Upper lobe of left lung (tissue), 6 donors: ENCODE results near the gene TFB2M. TPM values are rescaled to one million over a fixed set of nuclear protein-coding genes. Genes with fewer than 3 reads are reported as not detected.
"Not testable (repeated sequence)": the region's sequence is repeated elsewhere in the genome, so short reads cannot be mapped to it uniquely, and the experiment has no call there.

ENCODE experiments used
- ATAC-seq, 2 donors: fragments of 200-7000 bp; cut with Tn5 transposase; one replicate each; pipeline ENCODE4 v1.9.1; 2022; ENCODE audit warnings: mild to moderate bottlenecking in 2 of 2, moderate library complexity in 2 of 2; ENCODE audit not compliant: low FRiP score in 2 of 2
- DNase-seq, 2 donors: peaks; one replicate each; pipeline ENCODE4 v3.0.0-alpha.2; 2019 to 2020
- H3K27ac ChIP-seq, 4 donors: fragments of 200-600 bp; sonication (generic); one replicate each; pipeline ENCODE4 v1.5.1; 2016 to 2019
- H3K27me3 ChIP-seq, 4 donors: fragments of 200-600 bp; sonication (generic); one replicate each; pipeline ENCODE4 v1.5.1; 2017 to 2019
- H3K36me3 ChIP-seq, 4 donors: fragments of 200-600 bp; sonication (generic); one replicate each; pipeline ENCODE4 v1.5.1; 2016 to 2019
- H3K4me1 ChIP-seq, 4 donors: fragments of 200-600 bp; sonication (generic); one replicate each; pipeline ENCODE4 v1.5.1; 2018 to 2019
- H3K4me3 ChIP-seq, 4 donors: fragments of 200-600 bp; sonication (generic); one replicate each; pipeline ENCODE4 v1.5.1; 2017 to 2019; ENCODE audit warnings: mild to moderate bottlenecking in 2 of 4, moderate library complexity in 1 of 4
- H3K9me3 ChIP-seq, 4 donors: fragments of 200-600 bp; sonication (generic); one replicate each; pipeline ENCODE4 v1.5.1; 2018 to 2019
- EP300 ChIP-seq, 4 donors: sonication (generic); formaldehyde crosslinking; IDR thresholded peaks; one replicate each; pipeline ENCODE4 v1.5.1; 2017; ENCODE audit warnings: antibody characterized with exemption in 4 of 4, control low read depth in 2 of 4
- POLR2A ChIP-seq, 4 donors: fragments of 450-650 bp; IDR thresholded peaks; one replicate each; pipeline ENCODE4 v1.5.1; 2016 to 2017; ENCODE audit warnings: antibody characterized with exemption in 4 of 4, mild to moderate bottlenecking in 2 of 4
- POLR2AphosphoS5 ChIP-seq, 2 donors: sonication (generic); formaldehyde crosslinking; IDR thresholded peaks; one replicate each; pipeline ENCODE4 v1.5.1; 2017; ENCODE audit warnings: antibody characterized with exemption in 2 of 2
- WGBS, 2 donors: methylation state at CpG; one replicate each; pipeline ENCODE4 v1.1.5; 2017 to 2018; 5-methylcytosine and 5-hydroxymethylcytosine counted together
- total RNA-seq, 6 donors: library from RNA; depleted of rRNA in 4 of 6; stranded (reverse); fragments of >200 nt in 4 of 6; gene quantifications; one replicate each; pipeline versions ENCODE4 v1.1.0 to v1.2.1, GENCODE V29; 2016 to 2021
- TF ChIP-seq, protein P1 (sequence below), 6 experiments: fragments of 450-650 bp in 4 of 6; fragments of 200-600 bp in 2 of 6; sonication (generic) in 2 of 6; IDR thresholded peaks; one replicate each; pipeline ENCODE4 v1.5.1; 2016 to 2019; ENCODE audit warnings: antibody characterized with exemption in 6 of 6
- donor health status: DM: no; HTN: no; CAD: no; lungs with moderate emphysema.
- donor health status: DM: no; HTN: yes; CAD: no; lungs with severe emphysema.

The TFB2M gene
- total RNA-seq, 6 donors from 2014 or later: 2.0 to 12.0 (median 9.7) TPM

GRCh38 chr1:246607462-246607861 lies 41.4 kb upstream of the TFB2M start:
- no peak overlapping the region for H3K4me3 ChIP-seq
- ATAC-seq: no peak
- H3K4me1 ChIP-seq: peaks cover 17 to 33% (median 22%) of the 10 kb centered on the region in 4 donors
- no peaks in the 10 kb centered on the region for H3K9me3 ChIP-seq
- H3K36me3 ChIP-seq: no peaks in the 10 kb centered on the region
- TF ChIP-seq POLR2A (IDR thresholded peaks at IDR 0.05) (no peak), POLR2AphosphoS5 (IDR thresholded peaks at IDR 0.05) (no peak), EP300 (IDR thresholded peaks at IDR 0.05) (no peak)
- TF ChIP-seq, protein P1, sequence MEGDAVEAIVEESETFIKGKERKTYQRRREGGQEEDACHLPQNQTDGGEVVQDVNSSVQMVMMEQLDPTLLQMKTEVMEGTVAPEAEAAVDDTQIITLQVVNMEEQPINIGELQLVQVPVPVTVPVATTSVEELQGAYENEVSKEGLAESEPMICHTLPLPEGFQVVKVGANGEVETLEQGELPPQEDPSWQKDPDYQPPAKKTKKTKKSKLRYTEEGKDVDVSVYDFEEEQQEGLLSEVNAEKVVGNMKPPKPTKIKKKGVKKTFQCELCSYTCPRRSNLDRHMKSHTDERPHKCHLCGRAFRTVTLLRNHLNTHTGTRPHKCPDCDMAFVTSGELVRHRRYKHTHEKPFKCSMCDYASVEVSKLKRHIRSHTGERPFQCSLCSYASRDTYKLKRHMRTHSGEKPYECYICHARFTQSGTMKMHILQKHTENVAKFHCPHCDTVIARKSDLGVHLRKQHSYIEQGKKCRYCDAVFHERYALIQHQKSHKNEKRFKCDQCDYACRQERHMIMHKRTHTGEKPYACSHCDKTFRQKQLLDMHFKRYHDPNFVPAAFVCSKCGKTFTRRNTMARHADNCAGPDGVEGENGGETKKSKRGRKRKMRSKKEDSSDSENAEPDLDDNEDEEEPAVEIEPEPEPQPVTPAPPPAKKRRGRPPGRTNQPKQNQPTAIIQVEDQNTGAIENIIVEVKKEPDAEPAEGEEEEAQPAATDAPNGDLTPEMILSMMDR (IDR thresholded peaks at IDR 0.05): no peak
- no peaks in the 10 kb centered on the region for H3K27me3 ChIP-seq
- H3K27ac ChIP-seq: peak overlapping the region in 1 of 4 donors; percentile 74
- whole genome bisulfite sequencing, 2 donors: 90 to 97% methylated on average over 19 of the region's 19 CpGs
- peak in 1 of 2 donors; percentile 10 for DNase-seq

GRCh38 chr1:246605231-246605630 lies 39.2 kb upstream of the TFB2M start:
- DNase-seq: peak in 1 of 2 donors; percentile 71
- ATAC-seq, H3K4me3 ChIP-seq: not testable (repeated sequence)

DNA sequence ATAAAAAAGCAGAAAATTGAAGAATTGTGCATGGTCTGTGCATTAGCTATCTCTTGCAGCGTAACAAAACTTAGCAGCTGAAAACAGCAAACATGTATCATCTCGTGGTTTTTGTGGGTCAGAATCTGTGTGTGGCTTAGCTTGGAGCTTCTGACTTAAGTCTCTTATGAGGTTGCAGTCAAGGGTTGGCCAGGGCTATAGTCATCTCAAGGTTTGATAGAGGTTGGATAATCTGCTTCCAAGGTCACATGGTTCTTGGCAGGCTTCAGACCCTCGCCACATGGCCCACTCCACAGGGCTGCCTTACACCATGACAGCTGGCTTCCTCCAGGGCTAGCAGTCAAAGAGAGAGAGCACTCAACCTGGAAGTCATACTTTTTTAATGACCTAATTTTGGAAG lies 36.1 kb upstream of the TFB2M start:
- Histone ChIP-seq H3K4me1 (peaks cover 4 to 7% (median 5%) of the 10 kb centered on the region in 4 donors), H3K4me3 (no peak overlapping the region), H3K27ac (no peak overlapping the region), H3K9me3 (no peaks in the 10 kb centered on the region), H3K27me3 (no peaks in the 10 kb centered on the region), H3K36me3 (no peaks in the 10 kb centered on the region)
- no peak for ATAC-seq
- no peak for DNase-seq
- no peak for TF ChIP-seq POLR2A (IDR thresholded peaks at IDR 0.05)
- WGBS, 2 donors: 78 to 92% methylated on average over 2 to 3 of the region's 3 CpGs

More at GRCh38 chr1:246605231-246605630, 39.2 kb upstream of the TFB2M start:
- H3K36me3 ChIP-seq, H3K27me3 ChIP-seq, H3K9me3 ChIP-seq, H3K27ac ChIP-seq: not testable (repeated sequence)
- WGBS, 2 donors: 96 to 97% methylated on average over 19 of the region's 19 CpGs
- peaks cover 17 to 26% (median 22%) of the 10 kb centered on the region in 4 donors for H3K4me1 ChIP-seq

DNA sequence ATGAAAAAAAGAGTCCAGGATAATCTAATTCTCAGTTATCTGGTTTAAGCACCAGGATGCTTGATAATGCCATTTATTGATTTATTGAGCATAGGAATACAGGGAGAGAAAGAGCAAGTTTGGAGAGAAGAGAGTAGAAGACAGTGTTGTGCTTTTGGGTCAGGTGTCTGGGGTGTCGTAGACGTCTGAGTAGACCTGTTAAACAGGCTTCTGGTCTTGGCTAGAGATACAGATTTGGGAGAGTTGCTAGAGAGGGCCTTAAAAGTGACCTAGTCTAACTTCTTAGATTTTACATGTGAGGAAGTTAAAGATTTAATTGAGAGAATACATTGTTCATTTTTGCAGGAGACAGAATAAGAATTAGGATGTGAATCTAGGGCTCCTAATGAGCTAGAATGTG lies 34.5 kb upstream of the TFB2M start:
- no peak overlapping the region for H3K27ac ChIP-seq
- no peaks in the 10 kb centered on the region for H3K9me3 ChIP-seq
- 76 to 85% methylated on average over 2 of the region's 2 CpGs for WGBS, 2 donors
- DNase-seq: no peak
- ATAC-seq: no peak
- H3K36me3 ChIP-seq: no peaks in the 10 kb centered on the region
- no peak overlapping the region for H3K4me3 ChIP-seq
- H3K4me1 ChIP-seq: peaks cover 4 to 8% (median 6%) of the 10 kb centered on the region in 4 donors
- H3K27me3 ChIP-seq: no peaks in the 10 kb centered on the region
- TF ChIP-seq POLR2A (IDR thresholded peaks at IDR 0.05): no peak
- TF ChIP-seq, protein P1 (IDR thresholded peaks at IDR 0.05): no peak

GRCh38 chr1:246599315-246599714 lies 33.3 kb upstream of the TFB2M start:
- Histone ChIP-seq H3K9me3 (no peaks in the 10 kb centered on the region), H3K4me3 (no peak overlapping the region), H3K27me3 (no peaks in the 10 kb centered on the region), H3K27ac (no peak overlapping the region), H3K4me1 (peaks cover 4 to 8% (median 6%) of the 10 kb centered on the region in 4 donors), H3K36me3 (no peaks in the 10 kb centered on the region)
- ATAC-seq (peak in 1 of 2 donors; percentile 17), DNase-seq (no peak)
- TF ChIP-seq EP300 (IDR thresholded peaks at IDR 0.05) (no peak), POLR2AphosphoS5 (IDR thresholded peaks at IDR 0.05) (no peak), POLR2A (IDR thresholded peaks at IDR 0.05) (no peak)
- TF ChIP-seq, protein P1 (IDR thresholded peaks at IDR 0.05): no peak
- WGBS, 2 donors: 79 to 80% methylated on average over 4 of the region's 4 CpGs

DNA sequence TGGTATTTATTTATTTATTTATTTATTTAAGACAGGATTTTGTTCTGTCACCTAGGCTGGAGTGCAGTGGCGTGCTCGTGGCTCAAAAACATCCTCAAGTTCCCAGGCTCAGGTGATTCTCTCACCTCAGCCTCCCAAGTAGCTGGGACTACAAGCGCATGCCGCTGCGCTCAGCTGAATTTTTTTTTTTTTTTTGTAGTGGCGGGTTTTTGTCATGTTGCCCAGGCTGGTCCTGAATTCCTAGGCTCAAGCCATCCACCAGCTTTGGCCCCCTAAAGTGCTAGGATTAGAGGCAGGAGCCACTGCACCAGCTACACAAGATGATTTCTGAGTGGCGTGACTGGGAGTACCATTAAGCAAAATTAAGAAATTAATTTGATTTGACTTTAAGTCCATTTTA lies 31.9 kb upstream of the TFB2M start:
- ATAC-seq (no peak), DNase-seq (no peak)
- 97% methylated on average over 7 of the region's 7 CpGs for WGBS, 2 donors
- no peaks in the 10 kb centered on the region for H3K9me3 ChIP-seq
- no peaks in the 10 kb centered on the region for H3K27me3 ChIP-seq
- H3K4me3 ChIP-seq: no peak overlapping the region
- H3K27ac ChIP-seq: no peak overlapping the region
- H3K36me3 ChIP-seq: peaks cover 0 to 7% (median 0%) of the 10 kb centered on the region in 4 donors
- peaks cover 4 to 8% (median 6%) of the 10 kb centered on the region in 4 donors for H3K4me1 ChIP-seq
- TF ChIP-seq EP300 (IDR thresholded peaks at IDR 0.05): no peak
- TF ChIP-seq, protein P1 (IDR thresholded peaks at IDR 0.05): no peak
- TF ChIP-seq POLR2A (IDR thresholded peaks at IDR 0.05): no peak
- no peak for TF ChIP-seq POLR2AphosphoS5 (IDR thresholded peaks at IDR 0.05)
